ENCODE results near the gene GLI1.

GRCh38 chr12:57458665-57459054 is 925 bp upstream of the GLI1 start:
- no peak for TF ChIP-seq ARNTL (CRISPR knock-in tag; IDR thresholded peaks at IDR 0.05; ENCODE audit: borderline replicate concordance, low read depth)
- TF ChIP-seq ZFP3 (CRISPR knock-in tag; IDR thresholded peaks at IDR 0.05), result no peak
- TF ChIP-seq PATZ1 (CRISPR knock-in tag; IDR thresholded peaks at IDR 0.05; ENCODE audit: borderline replicate concordance), result no peak
- TF ChIP-seq ZNF70 (CRISPR knock-in tag; IDR thresholded peaks at IDR 0.05), result no peak
- no peak for TF ChIP-seq TSHZ2 (CRISPR knock-in tag; IDR thresholded peaks at IDR 0.05)
- no peak for TF ChIP-seq OSR1 (CRISPR knock-in tag; IDR thresholded peaks at IDR 0.05)

All from SK-N-SH treated with all-trans-retinoic acid at 6 μM for 48 hours (cell line).